Cardiac septum (tissue), 1 donor: ENCODE measurements around the gene MYL10. TPM values are rescaled to one million over a fixed set of nuclear protein-coding genes. Genes with fewer than 3 reads are reported as not detected.
"Not testable (repeated sequence)": the region's sequence is repeated elsewhere in the genome, so short reads cannot be mapped to it uniquely, and the experiment has no call there.

Experiments used
- DNase-seq: peaks from one replicate; pipeline ENCODE4 v3.0.0-alpha.2; 2020; ENCODE audit warnings: low spot score
- intact Hi-C: fragments of 100-400 bp; cut with DNase I; formaldehyde crosslinking; loops from one replicate; pipeline ENCODE4 v1.14.0; 2022
- total RNA-seq: library from RNA; stranded (reverse); fragmentation: NEBNext Ultra II Directional; extraction: Animal tissue kit (Norgen Biotek cat#: 25700); gene quantifications from one replicate; pipeline ENCODE4 v1.2.1, GENCODE V29; 2021
- donor health status: DM: no; HTN: no; CAD: no.

Gene MYL10
- total RNA-seq, 1 donor from 2014 or later: not detected

GRCh38 chr7:101624246-101625001, 4.7 kb downstream of the MYL10 start:
- DNase-seq: no peak
- intact Hi-C loops: no loop called here

DNA sequence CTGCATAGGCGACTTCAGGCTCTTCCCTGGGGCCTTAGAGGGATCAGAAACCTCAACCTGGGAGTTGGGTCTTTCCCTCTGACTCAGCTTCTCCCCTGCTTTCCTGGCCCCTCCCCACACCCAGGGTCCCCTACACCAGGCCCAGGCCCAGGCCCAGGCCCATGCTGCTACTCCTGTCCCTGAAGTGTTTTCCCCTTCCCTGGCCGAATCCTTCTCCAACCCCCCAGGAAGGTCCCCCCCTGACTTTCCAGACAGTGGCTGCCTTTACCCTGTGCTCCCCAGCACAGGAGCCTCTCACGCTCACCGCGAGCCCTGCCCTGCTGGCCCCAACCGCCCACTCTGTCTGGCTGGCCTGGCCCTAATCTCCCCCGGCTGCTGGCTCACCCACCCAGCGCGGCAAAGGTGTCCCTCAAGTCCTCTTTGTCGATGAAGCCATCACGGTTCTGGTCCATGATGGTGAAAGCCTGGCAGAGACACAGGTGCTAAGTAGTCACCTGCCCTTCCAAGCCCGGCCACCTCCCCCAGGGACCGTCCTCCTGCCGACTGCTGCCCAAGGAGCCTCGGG, 6.4 kb downstream of the MYL10 start:
- intact Hi-C loops: no loop called here
- no peak for DNase-seq

DNA sequence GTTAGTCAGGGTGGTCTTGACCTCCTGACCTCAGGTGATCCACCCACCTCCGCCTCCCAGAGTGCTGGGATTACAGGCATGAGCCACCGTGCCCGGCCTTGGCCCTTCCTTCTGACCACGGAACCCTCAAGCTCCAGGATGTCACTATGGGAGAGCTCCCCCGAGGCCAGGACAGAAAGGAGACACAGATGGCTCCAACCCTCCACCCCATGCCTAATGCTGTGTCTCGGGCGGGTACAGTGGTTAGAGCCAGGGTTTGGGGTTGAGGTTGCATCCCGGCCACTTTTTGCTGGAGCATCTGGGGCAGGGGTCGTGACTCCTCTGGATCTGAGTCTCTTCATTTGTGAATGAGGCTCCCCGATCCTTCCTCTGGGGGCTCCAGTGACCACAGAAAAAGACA, 8.1 kb downstream of the MYL10 start:
- intact Hi-C loops: no loop called here
- no peak for DNase-seq

- intact Hi-C loops: no loop called here
- no peak for DNase-seq
Observed at GRCh38 chr7:101620395-101620794, 8.7 kb downstream of the MYL10 start.

- intact Hi-C loops: no loop called here
Observed at GRCh38 chr7:101618916-101619315, 10.2 kb downstream of the MYL10 start.

DNA sequence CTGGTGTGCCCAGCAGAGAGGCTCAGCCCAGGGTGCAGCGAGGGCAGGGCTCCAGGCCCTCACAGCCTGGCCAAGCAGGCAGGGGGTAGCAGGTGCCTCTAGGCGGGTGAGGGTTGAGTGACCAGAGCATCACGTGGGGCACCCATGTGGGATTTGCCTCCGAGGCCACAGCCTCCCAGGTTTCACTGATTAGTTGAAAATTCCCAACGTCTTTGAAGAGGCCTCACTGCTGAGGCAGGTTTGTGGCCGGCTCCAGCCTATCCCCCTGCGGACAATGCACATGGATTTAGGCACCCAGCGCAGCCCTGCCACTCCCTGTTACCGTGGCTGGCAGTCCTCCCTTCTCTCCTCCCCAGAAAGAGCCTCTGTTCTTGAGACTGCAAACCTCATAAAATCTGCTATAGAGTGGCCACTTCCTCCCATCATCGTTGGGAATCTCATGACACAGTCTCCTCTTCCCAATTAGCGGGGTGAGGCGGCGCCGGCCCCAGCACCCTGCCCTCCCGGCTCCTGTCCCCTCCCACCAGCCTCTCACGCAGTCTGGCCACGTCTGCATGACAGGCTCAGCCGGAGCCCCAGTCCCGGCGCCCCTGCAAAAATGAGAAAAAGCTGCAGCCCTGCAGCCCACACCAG, 10.8 kb downstream of the MYL10 start:
- intact Hi-C loops: no loop called here

More at GRCh38 chr7:101618916-101619315, 10.2 kb downstream of the MYL10 start:
- DNase-seq: no peak

GRCh38 chr7:101617451-101618206, 11.5 kb downstream of the MYL10 start:
- no peak for DNase-seq
- intact Hi-C loops: no loop called here

More for the DNA sequence above, 10.8 kb downstream of the MYL10 start:
- DNase-seq: no peak

DNA sequence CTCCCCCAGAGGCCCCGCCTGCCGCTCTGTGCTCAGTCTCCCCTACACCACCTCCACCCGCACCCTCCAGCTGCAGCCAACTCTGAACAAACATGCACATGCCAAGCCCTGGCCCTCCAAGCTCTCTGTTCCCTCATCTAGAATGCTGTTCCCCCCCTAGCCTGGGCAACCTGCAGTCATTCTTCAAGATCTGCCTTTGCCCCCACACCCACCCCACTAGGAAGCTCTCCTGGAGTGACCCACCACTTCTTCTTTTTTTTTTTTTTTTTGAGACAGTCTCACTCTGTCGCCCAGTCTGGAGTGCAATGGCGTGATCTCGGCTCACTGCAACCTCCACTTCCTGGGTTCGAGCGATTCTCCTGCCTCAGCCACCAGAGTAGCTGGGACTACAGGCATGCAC, 13.7 kb downstream of the MYL10 start:
- no peak for DNase-seq
- intact Hi-C loops: no loop called here

DNA sequence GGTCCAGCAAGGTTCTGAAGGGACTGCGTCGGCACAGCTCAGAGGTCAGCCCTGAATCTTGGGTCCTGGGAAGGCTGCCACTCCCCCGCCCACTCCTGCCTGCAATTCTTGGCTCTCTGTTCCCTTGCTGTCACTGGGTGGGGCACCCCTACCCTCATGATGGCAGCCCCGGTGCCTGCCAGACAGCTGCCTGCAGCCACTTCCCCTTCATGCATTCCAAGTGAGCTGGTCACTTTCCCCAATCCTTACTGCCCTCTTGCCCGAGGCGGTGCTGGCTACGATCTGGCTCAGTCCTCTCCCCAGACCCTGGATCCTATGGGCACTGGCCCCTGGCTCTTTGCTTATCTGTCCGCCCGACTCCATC, 14.2 kb downstream of the MYL10 start:
- DNase-seq: no peak
- intact Hi-C loops: no loop called here

DNA sequence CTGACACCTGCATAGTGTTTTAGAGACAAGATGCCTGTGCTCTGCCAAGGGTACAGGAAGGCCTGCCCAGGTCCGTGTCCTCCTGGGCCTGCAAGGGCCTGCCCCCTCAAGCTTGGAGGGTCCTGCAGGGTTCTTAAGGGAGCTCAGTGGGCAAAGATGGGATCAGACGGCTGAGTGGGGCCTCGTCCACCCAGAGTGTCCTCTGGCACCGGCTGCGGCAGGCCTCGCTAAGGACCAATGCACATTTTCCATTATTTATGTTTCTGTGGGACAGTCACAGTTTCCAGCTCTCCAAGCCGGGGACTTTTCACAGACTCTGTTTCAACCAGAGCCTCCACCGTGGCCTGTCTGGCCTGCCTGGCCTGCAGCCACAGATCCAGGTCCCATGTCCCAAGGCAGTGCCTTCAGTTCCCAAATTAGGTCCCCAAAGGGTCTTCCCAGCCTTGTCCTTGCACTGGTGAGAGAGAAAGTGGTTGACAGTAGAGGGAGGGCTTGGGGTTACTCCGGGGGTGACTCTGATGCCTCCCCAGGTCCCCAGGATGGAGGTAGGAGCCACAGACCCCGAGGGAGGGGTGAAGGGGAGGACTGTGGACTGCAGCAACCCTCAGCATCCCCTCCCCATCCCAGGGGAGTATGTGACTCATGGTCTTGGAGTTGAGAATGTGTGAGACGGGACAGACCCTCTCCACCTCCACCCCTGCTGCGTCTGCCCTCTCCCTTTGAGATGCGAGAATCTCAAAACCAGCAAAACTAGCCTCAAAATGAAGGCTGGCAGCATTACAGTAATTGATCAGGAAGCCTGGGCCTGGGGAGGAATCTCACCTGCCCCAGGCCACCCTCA, 14.8 kb downstream of the MYL10 start:
- intact Hi-C loops: no loop called here
- DNase-seq: no peak

DNA sequence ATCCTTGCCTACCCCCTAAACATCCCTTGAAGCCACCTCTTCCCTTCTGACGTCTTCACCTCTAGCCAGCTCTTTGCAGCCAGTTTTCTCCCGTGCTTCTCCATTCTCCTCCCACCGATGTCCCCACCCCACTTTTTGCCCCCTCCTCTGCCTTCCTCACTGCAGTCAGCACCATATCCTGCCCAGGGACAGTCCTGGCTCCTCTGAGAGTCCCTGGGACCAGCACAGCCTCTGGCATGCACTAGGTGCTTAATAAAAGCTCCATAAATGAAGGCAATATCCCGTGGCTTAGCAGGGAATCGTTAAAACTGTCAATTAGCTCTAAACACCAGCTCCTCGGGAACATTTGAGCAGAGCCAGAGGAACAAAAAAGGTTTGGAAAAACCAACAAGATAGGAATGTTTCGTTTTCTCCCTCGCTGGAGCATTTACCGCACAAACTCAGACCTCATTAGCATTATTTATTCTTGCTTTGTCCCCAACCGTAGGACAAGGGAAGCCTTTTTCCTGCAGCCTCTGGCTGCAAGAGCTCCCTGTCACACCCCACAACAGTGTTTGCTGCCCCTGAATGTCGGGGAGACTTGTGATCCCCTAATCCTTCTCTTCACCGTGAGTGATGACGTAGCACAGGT, 16.1 kb downstream of the MYL10 start:
- intact Hi-C loops: no loop called here

DNA sequence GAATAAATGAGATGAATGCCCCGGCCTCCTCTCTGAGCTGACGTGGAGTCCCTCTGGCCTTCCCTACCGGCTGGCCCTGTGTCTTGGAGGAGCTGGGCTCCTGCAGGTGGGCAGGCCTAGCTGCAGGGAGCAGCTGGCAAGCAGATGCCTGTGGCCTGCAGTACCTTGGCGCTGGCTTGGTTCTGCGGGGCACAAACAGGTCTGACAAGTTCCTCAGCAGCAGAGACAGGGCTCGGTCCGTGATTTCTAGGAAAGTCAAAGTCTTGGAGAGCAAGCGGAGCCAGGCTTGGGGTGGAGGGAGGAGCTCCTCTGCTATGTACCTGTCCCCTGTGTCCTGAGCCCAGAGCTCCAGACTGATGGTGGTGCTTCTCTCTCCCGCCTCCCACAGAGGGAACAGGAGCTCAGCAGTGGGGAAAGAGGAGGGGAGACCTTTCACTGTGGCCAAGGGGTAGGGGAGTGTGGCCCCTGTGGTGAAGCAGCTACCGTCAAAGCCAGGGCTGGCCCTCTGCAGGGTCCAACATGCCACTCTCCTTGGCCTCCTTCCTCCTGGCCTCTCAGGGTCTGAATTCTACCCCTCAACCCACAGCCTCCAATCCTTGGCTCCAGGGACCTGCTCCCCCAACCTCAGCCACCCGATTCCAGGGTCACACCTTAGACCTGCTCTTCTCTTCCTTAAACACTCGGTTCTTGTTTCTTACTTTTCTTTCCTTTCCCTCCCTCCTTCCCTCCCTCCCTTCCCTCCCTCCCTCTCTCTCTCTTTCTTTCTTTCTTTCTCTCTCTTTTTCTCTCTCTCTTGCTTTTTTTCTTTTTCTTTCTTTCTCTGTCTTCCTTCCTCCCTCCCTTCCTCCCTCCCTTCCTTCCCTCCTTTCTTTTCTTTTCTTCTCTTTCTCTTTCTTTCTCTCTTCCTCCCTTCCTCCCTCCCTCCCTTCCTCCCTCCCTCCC, 20.1 kb downstream of the MYL10 start:
- no peak for DNase-seq
- intact Hi-C loops: loop anchor here (10.0 kb wide), 1 partner anchor 636 kb away; no protein-coding TSS in a partner anchor

More for the DNA sequence above, 16.1 kb downstream of the MYL10 start:
- no peak for DNase-seq

GRCh38 chr7:101606498-101606923, 22.6 kb downstream of the MYL10 start:
- no peak for DNase-seq
- intact Hi-C loops: loop anchor here (10.0 kb wide), 1 partner anchor 638 kb away; no protein-coding TSS in a partner anchor

- no peak for DNase-seq
- intact Hi-C loops: loop anchor here (10.0 kb wide), 1 partner anchor 639 kb away; no protein-coding TSS in a partner anchor
Observed at GRCh38 chr7:101605611-101606497, 23.2 kb downstream of the MYL10 start.

DNA sequence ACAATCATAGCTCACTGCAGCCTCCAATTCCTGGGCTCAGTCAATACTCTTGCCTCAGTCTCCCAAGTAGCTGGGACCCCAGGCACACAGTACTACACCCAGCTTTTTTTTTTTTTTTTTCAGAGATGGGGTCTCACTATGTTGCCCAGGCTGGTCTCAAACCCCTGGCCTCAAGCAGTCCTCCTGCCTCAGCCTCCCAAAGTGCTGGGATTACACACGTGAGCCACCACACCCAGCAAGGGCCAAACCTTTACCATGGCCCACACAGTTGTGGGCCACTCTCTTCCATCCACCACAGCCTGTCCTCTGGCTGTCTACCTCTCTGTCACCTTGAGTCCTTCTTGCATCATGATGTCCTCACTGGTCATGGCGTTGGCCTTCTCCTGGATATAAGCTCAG, 24.2 kb downstream of the MYL10 start:
- not testable (repeated sequence) for DNase-seq

GRCh38 chr7:101604331-101604933, 24.7 kb downstream of the MYL10 start:
- no peak for DNase-seq
- intact Hi-C loops: loop anchor here (5.0 to 10.0 kb wide), 2 partner anchors 640 to 668 kb away; no protein-coding TSS in a partner anchor

More for the DNA sequence above, 24.2 kb downstream of the MYL10 start:
- intact Hi-C loops: loop anchor here (5.0 to 10.0 kb wide), 2 partner anchors 640 to 667 kb away; no protein-coding TSS in a partner anchor
